Urothelium cell line (cell line): ENCODE results near the gene MRPL40.
A peak's percentile ranks its signal among the peaks of the same experiment; 100 is the strongest.

Experiments
- DNase-seq: peaks from one replicate; pipeline ENCODE4 v3.0.0; 2011; ENCODE audit warnings: low spot score, mixed read lengths
- FAIRE-seq: peaks from 2 replicates; lab custom pipeline; 2011; peaks lifted over from hg19 to GRCh38; lab: Jason Lieb, UNC

MRPL40 gene

GRCh38 chr22:19432133-19432851 lies at the start of gene MRPL40:
MRPL40 (plus strand) TSS chr22:19432545; CDS start chr22:19432555, 10 bp downstream.
- peak; percentile 99 for FAIRE-seq

GRCh38 chr22:19383292-19383691 lies 49.1 kb upstream of the MRPL40 start:
- DNase-seq, result no peak
- FAIRE-seq, result no peak

More at GRCh38 chr22:19432133-19432851, at the start of gene MRPL40:
- DNase-seq, result peak; percentile 99

DNA sequence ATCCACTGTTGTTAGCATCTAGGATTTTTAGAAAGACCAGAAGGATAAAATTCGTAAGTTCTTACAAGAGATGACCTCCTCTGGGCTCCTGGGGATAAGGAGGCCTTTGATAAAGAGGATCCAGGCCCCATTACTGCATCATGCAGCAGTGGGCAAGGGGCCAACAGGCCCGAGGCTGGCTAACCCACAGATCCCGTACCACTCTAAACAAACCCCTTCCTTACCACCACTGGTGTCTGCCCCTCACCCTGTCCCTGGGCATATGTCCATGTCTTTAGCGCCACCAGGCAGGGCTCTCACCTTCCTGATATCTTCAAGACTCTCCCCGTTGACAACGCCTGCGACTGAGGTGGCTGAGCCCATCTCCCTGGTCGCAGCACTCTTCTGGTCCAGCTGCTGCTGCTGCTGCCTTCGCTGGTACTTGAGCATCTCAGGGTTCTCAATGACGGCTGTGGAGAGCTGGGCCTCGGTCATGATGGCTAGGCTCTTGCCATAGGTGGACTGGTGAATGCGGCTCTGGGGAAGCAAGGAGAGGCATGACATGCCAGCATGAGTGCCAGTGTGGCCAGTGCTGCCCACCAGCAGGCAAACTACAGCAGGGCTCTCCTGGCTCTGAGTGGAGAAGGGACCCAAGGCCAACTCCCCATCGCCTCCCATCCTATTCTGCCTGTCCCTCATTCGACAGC lies 47.0 kb upstream of the MRPL40 start:
- DNase-seq (no peak), FAIRE-seq (no peak)

DNA sequence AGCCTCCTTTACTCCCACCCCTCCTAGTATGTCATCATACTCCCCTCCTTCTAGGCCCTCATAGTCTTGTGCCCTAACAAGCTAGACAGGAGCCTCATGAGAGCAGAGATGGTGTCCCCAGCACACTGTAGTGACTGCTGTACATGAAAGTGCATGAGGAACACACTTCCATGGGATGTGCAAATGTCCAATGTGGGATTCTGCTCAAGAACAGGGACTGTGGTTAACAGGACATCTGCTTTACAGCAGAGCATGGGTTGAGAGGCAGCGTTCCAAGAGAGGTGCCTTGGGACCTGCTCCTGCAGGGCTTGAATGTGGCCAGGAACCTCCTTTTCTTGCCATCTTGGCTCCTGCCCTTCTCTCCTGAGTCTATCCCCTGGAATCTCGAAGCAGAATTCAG lies 46.1 kb upstream of the MRPL40 start:
- DNase-seq (no peak), FAIRE-seq (peak; percentile 61)

DNA sequence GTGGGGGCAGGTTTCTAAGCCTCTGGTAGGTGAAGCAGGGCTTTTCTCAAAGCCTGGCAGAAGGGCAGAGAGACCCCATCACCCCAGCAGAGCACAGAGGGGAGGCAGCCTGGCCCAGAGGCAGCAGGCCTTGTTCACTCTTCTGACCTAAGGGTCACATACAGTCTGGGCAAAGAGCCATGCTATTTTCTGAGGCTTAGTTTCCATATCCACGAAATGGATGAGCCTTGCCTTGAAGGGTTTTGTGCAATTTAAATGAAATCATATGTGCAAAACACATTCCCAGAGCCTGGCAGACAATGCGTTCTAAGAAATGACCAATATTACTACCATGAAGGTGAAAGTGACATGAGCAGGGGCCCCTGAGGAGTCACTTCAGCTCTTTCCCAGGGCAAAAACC lies 45.3 kb upstream of the MRPL40 start:
- FAIRE-seq (no peak), DNase-seq (no peak)

- FAIRE-seq (no peak), DNase-seq (no peak)
Observed at GRCh38 chr22:19387575-19387974, 44.8 kb upstream of the MRPL40 start.

DNA sequence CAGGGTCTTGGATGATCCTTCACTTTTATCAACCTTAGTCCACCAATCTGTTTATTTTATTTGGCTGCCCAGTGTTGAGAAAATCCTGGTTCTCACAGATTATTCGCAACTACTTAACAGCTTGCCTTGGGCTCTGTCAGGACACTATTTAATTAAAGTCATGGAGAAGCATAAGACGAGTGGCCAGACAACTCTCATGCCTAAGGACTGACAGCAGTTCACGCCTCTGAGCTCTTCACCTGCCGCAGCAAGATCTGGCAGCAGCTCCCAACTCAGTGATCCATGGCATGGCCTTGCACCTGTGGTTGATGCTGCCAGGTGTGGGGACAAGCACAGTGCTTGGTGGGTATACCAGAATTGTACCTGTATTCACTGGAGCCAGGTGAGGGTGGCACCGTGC lies 38.6 kb upstream of the MRPL40 start:
- FAIRE-seq (peak; percentile 56), DNase-seq (no peak)

GRCh38 chr22:19394274-19395050 lies 37.9 kb upstream of the MRPL40 start:
- DNase-seq (no peak), FAIRE-seq (peak; percentile 63)

DNA sequence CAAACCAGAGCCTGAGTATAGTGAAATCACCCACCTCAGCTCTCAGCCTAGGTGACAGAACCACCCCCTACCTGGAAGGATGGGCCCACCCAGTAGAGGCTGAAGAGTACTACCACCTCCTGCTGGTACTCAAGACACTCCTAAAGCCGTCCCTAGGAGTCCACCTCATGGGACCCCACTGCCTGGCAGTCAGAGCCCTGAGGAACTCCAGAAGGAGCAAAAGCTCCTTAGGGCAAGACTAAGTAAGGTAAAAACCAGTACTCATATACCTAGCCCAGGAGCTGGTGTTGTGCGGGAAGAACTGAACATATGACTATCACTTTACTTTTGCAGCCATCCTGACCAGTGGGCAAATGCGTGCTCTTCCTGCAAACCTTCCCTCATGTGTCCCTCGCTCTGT lies 37.1 kb upstream of the MRPL40 start:
- DNase-seq (no peak), FAIRE-seq (peak; percentile 48)

- FAIRE-seq (no peak), DNase-seq (no peak)
Observed at GRCh38 chr22:19396561-19396933, 35.8 kb upstream of the MRPL40 start.

GRCh38 chr22:19396934-19397733 lies 35.2 kb upstream of the MRPL40 start:
- DNase-seq, result no peak
- no peak for FAIRE-seq

DNA sequence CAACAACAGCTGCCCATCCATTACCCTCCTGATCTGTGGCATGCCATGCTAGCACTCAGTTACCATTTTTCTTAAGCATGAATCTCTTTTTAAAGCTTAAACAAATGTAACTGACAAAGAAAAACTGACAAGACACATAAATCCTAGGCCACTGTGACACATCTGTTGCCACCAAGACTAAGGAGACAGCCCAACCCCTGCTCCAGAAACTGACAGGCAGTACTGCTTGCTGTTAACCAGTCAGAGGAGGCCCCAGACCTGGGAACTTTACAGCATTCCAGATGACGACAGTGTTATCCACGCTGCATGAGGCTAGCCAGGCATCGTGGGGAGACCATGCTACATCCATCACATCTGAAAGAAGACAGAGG lies 34.6 kb upstream of the MRPL40 start:
- FAIRE-seq (no peak), DNase-seq (no peak)

GRCh38 chr22:19398206-19398605 lies 34.1 kb upstream of the MRPL40 start:
- DNase-seq (no peak), FAIRE-seq (no peak)

DNA sequence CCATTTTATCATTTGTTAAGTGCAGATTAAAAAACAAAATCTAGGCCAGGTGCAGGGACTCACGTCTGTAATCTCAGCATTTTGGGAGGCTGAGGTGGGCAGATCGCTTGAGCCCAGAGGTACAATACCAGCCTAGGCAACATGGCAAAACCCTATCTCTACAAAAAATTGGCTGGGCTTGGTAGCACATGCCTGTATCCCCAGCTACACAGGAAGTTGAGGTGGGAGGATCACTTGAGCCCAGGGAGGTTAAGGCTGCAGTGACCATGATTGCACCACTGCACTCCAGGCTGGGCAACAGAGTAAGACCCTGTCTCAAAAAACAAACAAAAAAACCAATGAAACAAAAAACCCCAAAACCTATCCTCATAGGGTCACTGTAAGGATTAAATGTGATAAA lies 33.7 kb upstream of the MRPL40 start:
- FAIRE-seq (no peak), DNase-seq (no peak)

GRCh38 chr22:19400881-19401280 lies 31.5 kb upstream of the MRPL40 start:
- DNase-seq (no peak), FAIRE-seq (peak; percentile 53)

DNA sequence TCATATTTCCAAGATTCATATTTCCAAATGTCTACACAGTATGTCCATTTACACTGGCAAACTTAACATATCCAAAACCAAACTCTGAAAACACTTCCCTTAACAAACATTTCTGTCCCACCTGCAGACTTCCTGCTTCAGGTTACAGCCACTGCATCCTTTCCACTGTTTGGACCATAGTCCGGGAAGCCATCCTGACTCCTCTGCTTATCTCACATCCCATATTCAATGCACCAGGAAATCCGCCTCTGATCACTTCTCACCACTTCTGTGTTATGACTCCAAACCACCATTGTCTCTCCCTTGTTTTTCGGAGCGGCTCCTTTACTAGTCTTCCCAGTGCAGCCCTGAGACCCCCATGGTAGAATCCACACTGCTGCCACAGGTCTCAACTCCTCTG lies 30.9 kb upstream of the MRPL40 start:
- FAIRE-seq (peak; percentile 86), DNase-seq (no peak)

DNA sequence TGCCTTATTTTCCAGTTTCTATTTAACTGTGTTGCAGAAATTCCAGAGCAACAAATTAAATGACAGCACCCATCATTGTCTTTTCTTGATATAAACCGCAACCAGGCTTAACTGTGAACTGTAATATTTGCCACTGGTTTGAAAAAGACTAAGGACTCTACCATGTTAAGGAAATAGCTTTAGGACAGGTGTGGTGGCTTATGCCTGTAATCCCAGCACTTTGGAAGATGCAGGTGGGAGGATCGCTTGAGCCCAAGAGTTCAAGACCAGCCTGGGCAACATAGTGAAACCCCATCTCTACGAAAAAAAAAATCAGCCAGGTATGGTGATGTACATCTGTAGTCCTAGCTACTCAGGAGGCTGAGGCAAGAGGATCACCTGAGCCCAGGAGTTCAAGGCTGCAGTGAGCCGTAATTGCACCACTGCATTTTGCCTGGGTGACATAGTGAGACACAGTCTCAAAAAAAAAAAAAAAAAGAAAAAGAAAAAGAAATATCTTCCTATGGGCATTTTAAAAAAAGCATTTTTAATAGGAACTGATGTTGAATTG lies 29.6 kb upstream of the MRPL40 start:
- DNase-seq (no peak), FAIRE-seq (peak; percentile 5)

DNA sequence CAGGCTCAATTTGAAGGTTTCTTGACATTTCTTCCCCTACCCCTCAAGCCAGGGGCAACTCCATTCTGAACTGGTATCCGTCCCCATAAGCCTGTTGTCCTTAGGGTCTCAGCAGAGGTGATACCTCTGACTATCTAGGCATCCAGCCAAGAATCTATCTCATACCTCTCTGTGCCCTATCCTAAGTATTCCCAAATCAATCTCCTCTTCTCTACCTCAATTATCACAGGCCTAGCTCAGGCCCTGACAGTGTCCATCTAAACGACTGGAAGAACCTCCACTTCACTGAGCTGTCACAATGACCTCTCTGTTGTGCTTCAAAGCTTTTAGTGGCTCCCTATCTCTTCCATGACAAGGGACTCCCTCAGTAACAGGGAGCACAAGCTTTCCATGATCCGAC lies 27.7 kb upstream of the MRPL40 start:
- DNase-seq, result no peak

GRCh38 chr22:19405133-19405532 lies 27.2 kb upstream of the MRPL40 start:
- DNase-seq, result no peak
- no peak for FAIRE-seq

More for the DNA sequence above, 27.7 kb upstream of the MRPL40 start:
- no peak for FAIRE-seq

DNA sequence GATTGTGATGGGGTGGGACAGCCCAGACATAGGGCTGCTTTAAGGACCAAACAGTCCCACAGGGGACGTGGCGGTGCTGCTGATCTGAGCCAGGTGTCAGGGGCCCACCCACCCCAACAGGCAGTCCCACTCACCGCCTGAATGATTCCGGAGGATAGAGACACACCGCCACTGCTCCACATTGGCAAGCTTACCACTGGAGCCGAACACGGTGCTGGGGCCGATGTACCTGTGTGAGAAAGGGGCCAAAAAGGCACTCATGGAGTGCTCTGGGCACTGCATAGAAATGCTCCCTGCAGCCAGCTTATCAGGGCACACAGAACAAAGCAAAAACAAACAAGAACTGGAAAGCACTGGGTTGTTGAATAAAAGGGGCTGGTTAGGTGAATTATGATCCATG lies 26.7 kb upstream of the MRPL40 start:
- DNase-seq, result no peak

More for the DNA sequence above, 26.7 kb upstream of the MRPL40 start:
- no peak for FAIRE-seq
